Measurements from ENCODE around the gene RIMBP2.
"Not testable (repeated sequence)": the region's sequence is repeated elsewhere in the genome, so short reads cannot be mapped to it uniquely, and the experiment has no call there.

RIMBP2 gene

DNA sequence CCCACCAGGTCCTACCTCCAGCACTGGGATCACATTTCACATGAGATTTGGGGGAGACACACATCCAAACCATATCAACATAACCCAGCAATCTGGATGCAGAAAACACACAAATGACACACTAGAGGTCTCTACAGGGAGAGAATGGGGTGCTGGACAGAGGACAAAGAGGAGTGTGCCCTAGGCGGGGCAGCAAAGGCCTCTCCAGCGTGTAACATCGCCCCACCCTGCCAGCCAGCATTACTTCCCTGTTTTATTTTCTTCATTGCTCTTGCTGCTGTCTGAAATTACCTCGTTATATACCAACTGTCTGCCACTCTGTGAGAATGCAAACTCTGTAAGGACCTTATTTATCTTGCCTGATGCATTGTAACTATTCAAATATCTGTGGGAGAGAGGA is 61.1 kb downstream of the RIMBP2 start:
- no peak for DNase-seq (ENCODE audit: low spot score)

DNA sequence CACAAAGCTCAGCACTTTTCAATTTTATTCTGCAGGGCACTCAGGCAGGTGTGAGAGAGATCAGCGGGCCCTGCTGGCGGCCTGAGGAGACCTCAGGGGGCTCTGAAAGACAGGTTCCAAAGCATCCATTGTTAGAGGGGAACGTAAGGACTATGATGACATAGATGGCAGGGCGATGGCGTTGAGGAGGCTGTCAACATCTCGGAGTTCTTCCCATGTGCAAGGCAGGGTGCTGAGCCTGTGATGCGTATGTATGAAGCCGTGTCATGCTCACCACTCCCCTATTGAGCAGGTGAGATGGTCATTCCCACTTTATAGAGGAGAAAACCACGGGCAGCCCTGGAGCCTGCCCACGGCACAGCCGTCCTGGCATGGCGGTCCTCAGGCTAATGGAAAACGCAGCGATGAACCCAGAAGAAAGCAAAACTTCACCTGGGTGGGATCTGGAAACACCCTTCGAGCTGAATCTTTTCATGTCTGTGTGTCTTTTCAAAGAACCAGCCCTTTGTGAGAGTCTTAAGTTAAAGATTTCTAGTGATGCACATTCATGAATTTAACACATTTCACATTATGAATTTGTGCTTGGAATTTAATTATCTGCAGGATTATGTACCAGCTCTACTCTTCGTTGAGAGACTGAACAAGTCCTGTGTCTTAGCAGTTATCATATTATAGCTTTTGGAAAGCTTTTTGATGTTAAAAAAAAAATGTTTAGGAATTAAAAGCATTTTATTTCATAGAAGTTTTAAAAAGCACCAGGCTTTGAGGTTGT is 64.7 kb downstream of the RIMBP2 start:
- DNase-seq (ENCODE audit: low spot score), result no peak

GRCh38 chr12:130650131-130650530 is 66.0 kb downstream of the RIMBP2 start:
- no peak for DNase-seq (ENCODE audit: low spot score)

DNA sequence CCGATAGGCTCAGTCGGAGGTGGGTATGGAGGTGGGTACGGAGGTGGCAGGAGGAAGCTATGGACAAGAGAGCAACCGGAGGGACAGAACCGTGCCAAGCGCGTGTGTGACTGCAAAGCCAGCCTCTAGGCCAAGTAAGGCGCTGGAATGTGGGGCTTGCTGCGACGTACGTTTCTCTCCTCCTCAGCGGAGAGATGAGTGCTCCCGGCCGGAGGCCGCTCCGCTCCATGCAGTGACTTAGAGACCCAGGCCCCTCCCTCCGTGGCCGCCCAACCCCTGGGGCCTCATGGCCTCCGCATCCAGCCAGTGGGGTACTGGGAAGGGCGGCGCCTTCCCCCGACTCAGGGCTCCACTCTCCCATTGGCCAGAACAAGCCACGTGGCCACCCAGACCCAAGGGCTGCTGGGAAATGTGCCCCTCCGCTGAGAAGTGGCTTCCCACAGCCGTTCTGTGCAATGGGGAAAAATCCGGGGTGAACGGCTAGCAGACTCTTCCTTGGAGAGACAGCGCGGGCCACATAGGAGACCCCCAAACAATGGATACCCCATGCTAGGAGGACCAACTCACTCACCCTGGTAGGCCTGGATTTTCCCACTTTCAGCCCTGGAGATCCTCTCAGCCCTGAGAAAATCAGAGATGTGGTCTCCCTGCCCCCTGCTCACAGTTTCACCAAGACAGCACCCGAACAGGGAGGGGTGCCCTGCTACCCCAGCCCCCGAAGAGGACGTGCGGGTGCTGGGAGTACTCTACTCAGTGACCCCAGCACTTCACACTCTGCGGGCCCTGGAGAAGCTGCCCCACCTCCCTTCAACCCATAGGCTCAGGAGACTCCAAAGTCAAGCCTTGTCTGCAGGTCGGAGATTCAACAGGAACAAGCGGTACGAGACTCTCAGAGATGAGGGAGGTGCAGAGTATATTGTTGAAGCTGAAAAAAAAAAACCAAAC is 66.7 kb downstream of the RIMBP2 start:
- no peak for DNase-seq (ENCODE audit: low spot score)

DNA sequence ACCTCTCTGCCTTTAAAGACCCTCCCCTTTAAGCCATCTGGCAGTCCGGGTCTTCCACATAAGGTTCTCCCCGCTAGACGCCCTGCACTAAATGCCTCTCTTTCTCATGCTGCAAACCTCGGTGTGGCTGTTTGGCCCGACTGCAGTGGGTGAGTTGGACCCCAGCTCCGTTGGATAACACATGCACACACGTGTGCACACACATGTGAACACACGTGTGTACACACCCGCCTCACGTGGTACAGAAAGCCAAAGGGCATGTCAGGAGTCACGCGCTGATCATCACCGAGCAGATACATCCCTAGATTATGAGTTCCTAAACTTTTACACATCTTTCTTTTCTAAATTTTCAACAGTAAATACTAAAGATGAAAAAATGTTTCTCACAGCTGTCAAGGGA is 68.3 kb downstream of the RIMBP2 start:
- DNase-seq (ENCODE audit: low spot score), result no peak

DNA sequence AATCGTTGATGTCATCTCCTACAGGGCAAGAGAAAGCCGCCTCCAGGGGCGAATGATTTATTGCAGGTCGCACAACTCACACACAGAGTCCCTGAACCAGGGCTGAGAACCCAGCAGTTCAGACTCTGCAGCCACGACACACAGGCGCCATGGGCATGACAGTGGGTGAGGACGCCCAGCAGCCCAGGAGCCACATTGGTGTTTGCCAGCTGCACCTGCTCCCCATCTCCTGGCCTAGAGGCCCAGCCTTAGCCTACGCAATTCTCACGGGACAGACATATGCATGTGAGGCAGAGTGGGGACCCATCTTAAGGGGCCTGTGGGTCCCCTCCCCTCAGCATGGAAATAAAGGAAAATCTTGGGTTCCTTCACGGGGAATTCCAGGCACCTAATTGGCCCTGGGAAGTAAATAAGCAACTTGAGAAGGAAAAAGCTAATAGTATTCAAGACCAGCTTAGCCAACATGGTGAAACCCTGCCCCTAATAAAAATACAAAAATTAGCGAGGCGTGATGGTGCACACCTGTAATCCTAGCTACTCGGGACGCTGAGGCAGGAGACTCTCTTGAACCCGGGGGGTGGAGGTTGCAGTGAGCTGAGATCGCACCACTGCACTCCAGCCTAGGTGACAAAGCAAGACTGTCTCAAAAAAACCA is 69.3 kb downstream of the RIMBP2 start:
- no peak for DNase-seq (ENCODE audit: low spot score)

GRCh38 chr12:130646191-130646590 is 69.9 kb downstream of the RIMBP2 start:
- DNase-seq (ENCODE audit: low spot score), result not testable (repeated sequence)

GRCh38 chr12:130645751-130646150 is 70.3 kb downstream of the RIMBP2 start:
- DNase-seq (ENCODE audit: low spot score), result no peak

DNA sequence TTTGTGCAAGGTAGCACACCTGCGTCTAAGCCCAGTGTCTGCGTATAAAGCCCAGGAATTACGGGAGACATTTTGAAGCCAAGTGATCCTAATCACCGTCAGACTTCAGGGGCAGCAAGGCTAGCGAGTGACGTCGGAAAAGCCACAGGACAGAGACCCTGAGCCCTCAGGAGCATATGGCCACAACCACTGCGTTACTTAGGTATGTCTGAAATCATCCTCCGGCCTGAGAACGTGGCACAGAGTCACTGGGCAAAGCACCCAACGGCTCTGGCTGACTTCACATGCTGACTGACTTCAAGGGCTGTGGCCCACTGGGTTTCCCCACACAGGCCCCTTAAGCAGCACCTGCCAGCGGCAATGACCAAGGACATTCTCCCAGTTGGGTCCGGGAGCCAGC is 71.5 kb downstream of the RIMBP2 start:
- no peak for DNase-seq (ENCODE audit: low spot score)

- DNase-seq (ENCODE audit: low spot score), result no peak
These were observed 72.0 kb downstream of the RIMBP2 start for GRCh38 chr12:130644146-130644545.

DNA sequence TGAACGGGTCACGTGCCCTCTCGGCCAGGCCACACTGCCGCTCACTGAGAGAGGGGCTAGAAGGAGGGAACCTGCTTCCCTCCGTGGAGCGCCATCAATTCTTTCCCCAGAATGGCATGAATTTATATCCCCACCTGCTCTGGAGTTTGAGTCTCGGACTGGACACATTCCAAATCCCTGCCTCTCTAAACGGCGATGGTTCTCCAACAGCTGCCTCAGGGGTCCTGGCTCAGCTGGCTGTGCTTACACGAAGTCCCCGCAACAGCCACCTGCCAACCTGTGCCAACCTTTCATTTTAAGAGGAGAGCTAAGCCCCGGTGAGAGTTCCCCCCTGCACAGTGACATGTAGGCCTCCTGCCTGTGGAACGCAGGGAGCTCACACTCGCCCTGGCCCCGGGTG is 73.2 kb downstream of the RIMBP2 start:
- DNase-seq (ENCODE audit: low spot score), result no peak

DNA sequence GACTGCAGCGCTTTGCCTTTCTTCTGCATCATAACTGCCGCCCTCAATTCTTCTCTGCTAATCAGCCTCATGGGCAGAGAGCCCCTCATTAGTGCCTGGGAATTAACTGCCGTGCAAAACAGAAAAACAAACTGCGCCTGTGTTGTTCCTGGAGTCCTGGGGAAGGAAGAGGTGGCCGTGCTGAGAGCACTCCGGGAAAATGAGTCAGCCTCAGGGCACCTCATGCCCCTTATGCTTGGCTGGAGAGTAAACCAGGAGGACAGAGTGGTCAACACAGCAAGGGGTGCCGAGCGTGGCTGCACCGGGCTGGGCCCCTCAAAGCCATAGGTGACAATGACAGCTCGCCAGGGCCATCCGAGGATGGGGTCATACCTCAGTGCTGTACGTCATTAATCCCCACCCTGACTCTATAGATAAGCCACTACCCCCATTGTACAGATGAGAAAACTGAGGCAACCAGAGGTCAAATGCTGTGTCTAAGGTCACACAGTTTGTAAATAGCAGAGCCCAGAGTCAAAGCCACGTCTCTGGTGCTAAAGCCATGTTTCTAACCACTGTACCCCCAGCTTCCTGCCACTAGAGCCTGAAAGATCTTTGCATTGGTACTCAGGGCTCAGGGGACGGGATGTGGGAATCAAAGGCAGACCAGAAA is 74.4 kb downstream of the RIMBP2 start:
- no peak for DNase-seq (ENCODE audit: low spot score)

DNA sequence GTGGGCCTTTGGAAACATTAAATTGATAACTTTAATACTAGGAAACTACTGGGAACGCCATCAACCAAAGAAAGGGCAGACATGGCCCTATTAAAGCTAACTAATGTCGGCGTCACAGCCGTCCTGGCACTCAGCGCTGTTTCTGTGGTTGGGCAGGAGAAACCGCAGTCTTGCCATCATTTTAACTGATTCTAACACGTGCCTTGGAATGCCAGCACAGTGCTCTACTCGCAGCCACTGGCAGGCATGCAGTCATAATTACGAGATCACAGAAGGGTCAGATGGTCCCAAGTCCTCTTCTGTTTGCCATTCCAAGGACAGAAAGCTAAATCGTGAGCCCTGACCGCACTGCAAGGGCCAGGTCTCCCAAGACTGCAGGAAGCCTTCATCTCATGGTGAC is 75.2 kb downstream of the RIMBP2 start:
- no peak for DNase-seq (ENCODE audit: low spot score)

GRCh38 chr12:130640496-130640895 is 75.6 kb downstream of the RIMBP2 start:
- DNase-seq (ENCODE audit: low spot score), result no peak

DNA sequence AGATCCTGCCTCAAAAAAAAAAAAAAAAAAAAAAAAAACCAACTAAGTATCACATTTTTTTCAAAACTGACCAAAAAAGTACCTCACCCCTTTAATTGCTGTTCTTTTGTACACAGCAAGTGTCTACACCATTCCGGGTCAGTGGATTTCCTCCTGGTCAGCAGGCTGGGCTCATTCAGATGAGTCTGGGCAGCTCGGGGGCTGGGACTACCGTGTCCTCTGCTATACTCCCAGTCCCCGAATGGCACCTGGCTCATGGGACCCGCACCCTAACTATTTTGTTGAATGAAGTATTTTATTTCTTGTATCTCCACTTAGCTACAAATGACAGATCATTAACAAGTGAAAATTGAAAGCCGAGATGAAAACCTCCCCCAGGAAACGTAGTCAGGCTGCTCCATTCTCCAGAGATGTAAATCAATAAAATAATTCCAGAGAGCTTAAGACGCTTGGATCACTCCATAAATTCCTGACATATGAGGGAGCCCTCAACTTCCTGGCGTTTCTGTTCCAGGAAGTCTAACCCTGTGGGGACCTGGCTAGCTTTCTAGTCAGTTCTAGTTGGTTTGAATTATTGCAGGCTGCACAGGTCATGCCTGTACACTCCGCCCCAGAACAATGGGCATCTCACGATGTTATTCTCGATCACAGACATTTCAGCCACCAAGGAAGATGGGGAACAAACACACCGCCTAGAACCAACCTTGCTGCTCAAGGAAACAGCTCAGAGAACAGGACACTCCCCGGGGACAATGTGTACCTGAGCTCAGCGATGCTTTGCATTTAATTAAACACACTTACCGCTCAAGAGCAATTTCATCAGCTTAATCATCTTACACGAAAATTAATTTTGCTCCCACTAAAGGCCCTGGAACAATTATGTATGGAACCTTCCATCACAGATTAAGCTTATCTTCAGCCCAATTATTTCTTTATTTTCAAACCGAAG is 76.3 kb downstream of the RIMBP2 start:
- DNase-seq (ENCODE audit: low spot score), result no peak

DNA sequence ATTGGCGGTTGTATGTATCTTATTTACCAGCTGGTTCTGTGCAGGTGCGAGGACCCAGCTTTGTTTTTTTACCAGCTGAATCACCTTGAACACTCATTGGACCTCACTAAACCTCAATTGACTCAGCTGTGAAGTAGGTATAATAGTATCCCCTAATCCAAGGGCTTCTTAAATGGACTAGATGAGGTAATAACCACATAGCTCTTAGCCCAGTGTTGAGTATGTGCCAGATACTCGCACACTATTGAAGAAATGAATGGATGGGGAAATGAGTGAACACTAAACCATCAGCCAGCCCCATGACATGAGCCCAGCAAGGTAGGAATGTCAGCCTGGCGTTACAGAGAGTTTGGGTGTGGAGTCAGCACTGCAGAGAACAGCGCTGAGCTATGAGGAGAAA is 79.7 kb downstream of the RIMBP2 start:
- no peak for DNase-seq (ENCODE audit: low spot score)

DNA sequence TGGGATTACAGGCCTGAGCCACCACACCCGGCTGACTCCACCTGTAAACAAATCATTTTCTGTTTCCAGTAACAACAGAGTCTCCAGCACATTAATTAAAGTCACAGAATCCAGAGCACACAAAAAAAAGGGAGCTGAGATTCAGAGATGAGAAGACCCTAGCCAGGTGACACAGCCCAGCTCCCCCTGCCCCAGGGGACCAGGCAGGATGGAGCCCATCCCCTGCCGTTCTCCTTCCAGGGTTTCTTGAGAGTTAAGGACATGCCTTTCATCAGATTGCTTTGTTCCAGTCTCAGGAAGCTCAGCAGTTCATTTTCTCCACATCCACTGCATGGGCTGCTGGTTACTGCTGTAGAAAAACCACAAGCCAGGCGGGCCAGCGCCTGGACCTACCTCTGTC is 81.2 kb downstream of the RIMBP2 start:
- no peak for DNase-seq (ENCODE audit: low spot score)

DNA sequence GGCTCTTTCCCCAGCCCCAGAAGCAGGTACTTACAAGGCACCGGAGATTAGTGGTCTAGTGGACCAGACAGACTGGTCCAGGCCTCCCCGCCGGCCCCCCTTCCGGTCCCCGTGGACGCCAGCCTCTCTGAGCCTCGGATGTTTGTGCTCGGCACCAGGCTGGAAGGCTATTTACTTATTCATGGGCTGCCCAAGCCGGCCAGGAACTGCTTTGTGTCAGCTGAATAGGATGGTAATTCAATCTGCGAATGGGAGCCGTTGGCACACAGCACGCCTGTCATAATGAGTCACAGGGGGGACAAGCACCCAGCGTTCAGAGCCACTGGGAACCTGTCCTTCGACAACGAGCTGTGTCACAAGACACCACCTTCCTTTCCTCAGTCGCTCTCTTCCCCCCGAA is 82.3 kb downstream of the RIMBP2 start:
- peak; percentile 37 for DNase-seq (ENCODE audit: low spot score)

GRCh38 chr12:130632642-130633041 is 83.5 kb downstream of the RIMBP2 start:
- DNase-seq (ENCODE audit: low spot score), result no peak

DNA sequence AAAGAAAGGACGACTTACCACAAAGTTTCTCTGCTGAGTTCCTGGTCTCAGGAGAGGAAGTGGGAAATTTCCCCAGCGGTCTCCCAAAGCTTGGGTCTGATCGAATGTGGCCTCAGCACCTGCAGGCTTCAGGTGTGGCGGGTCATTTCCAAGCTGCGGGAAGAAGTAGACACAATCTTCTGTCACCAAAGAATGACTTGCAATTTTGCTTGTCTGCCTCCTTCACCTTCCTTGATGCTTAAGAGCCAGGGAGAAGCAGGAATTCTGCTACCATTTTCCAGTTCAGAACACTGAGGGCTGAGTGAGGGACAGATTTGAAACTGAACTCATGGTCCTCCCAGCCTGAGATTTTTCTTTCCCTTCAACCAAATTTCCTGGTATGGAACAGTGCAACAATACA is 87.8 kb downstream of the RIMBP2 start:
- no peak for DNase-seq (ENCODE audit: low spot score)

GRCh38 chr12:130627175-130627574 is 88.9 kb downstream of the RIMBP2 start:
- no peak for DNase-seq (ENCODE audit: low spot score)

Measured in RKO (cell line).